Measurements from ENCODE around the gene STK40.

- TF ChIP-seq TAF1 (IDR thresholded peaks at IDR 0.05; ENCODE audit: low read depth, low read length) (no peak), POLR2A (IDR thresholded peaks at IDR 0.05; ENCODE audit: low read depth, low read length) (no peak)
Observed at GRCh38 chr1:36322041-36322785, 63.5 kb downstream of the STK40 start.

All from GM12891 (cell line).